ENCODE measurements around the gene DGKZ. TPM values are rescaled to one million over a fixed set of nuclear protein-coding genes. Genes with fewer than 3 reads are reported as not detected.

DGKZ gene
- total and polyA plus RNA-seq, 2 of the 13 experiments (the other 11 are each of a cell fraction or from before 2014, with no cell fraction given): 15.8 to 20.7 TPM

- TF ChIP-seq POLR2G (IDR thresholded peaks at IDR 0.05; ENCODE audit: low read depth, low read length) (0 out of 2 replicates have a peak, but pooled peaks have one; percentile 18), ZBTB1 (CRISPR knock-in tag; IDR thresholded peaks at IDR 0.05; ENCODE audit: borderline replicate concordance) (no peak), SNAPC2 (CRISPR knock-in tag; IDR thresholded peaks at IDR 0.05) (no peak), KDM2A (CRISPR knock-in tag; IDR thresholded peaks at IDR 0.05; ENCODE audit: borderline replicate concordance, low read depth) (peak; percentile 53; the same call in 1 of the 2 replicates), SYNCRIP (IDR thresholded peaks at IDR 0.05; ENCODE audit: insufficient read depth, low read depth, low read length) (no peak), ZNF644 (CRISPR knock-in tag; IDR thresholded peaks at IDR 0.05; ENCODE audit: low read depth) (no peak), ZNF205 (CRISPR knock-in tag; IDR thresholded peaks at IDR 0.05) (no peak), SKI (IDR thresholded peaks at IDR 0.05; ENCODE audit: partially characterized antibody) (no peak), FOSL2 (CRISPR knock-in tag; IDR thresholded peaks at IDR 0.05) (no peak), REST (IDR thresholded peaks at IDR 0.05; ENCODE audit: borderline replicate concordance in 1 of 2, low read depth in 1 of 2, low read length in 2 of 2) (no peak)
Measured at GRCh38 chr11:46381048-46381818, 34.0 kb downstream of the DGKZ start, which contains the start of gene MDK (continued).

Measured in HepG2 (cell line).